Fibroblast of lung (primary cell): ENCODE data around the gene SSH2.

Source experiments
- CTCF ChIP-seq, 2 donors: IDR thresholded peaks in 1 of 2; conservative IDR thresholded peaks in 1 of 2; 1 replicate in 1 of 2; 2 replicates in 1 of 2; pipeline ENCODE4 v1.5.1; 2011 to 2012; ENCODE audit warnings: low read length in 2 of 2, control low read depth in 1 of 2, inconsistent platforms in 1 of 2, low read depth in 1 of 2, mild to moderate bottlenecking in 1 of 2
- EZH2 ChIP-seq: IDR thresholded peaks from 2 replicates; pipeline ENCODE4 v1.5.1; 2012; ENCODE audit warnings: low read length, control low read depth, mild to moderate bottlenecking; ENCODE audit errors: missing control alignments

GRCh38 chr17:29588562-29589411, 341.2 kb downstream of the SSH2 start:
- TF ChIP-seq CTCF (conservative IDR thresholded peaks at IDR 0.05 in 1 of 2, IDR thresholded peaks at IDR 0.05 in 1 of 2; ENCODE audit: low read depth in 1 of 2, low read length in 2 of 2) (no peak), EZH2 (no peak)
